Memory B cell (primary cell): ENCODE results near the gene PALD1.

ENCODE experiments used
- ATAC-seq: fragments of 150-1000 bp; cut with Tn5 transposase; 2 replicates; pipeline ENCODE4 v1.10.0; 2021; ENCODE audit warnings: low read depth, mild to moderate bottlenecking, moderate library complexity
- DNase-seq, 2 donors: peaks; one replicate each; pipeline ENCODE4 v3.0.0; 2022; ENCODE audit warnings: low spot score in 2 of 2
- H3K27ac Mint-ChIP-seq: one replicate; pipeline ENCODE4 v1.8.0; 2022; ENCODE audit warnings: mild to moderate bottlenecking, moderate library complexity, mixed read lengths
- H3K27me3 Mint-ChIP-seq: one replicate; pipeline ENCODE4 v1.8.0; 2022; ENCODE audit warnings: mixed read lengths
- H3K36me3 Mint-ChIP-seq: one replicate; pipeline ENCODE4 v1.8.0; 2022; ENCODE audit warnings: mild to moderate bottlenecking, mixed read lengths
- H3K4me1 Mint-ChIP-seq: one replicate; pipeline ENCODE4 v1.8.0; 2022; ENCODE audit warnings: mixed read lengths
- H3K4me3 Mint-ChIP-seq: one replicate; pipeline ENCODE4 v1.8.0; 2022; ENCODE audit warnings: mild to moderate bottlenecking, moderate library complexity, mixed read lengths
- H3K9me3 Mint-ChIP-seq: one replicate; pipeline ENCODE4 v1.8.0; 2022; ENCODE audit warnings: mixed read lengths

The PALD1 gene

GRCh38 chr10:70615784-70616522, 137.4 kb downstream of the PALD1 start:
- no peak overlapping the region for H3K4me3 Mint-ChIP-seq
- H3K27ac Mint-ChIP-seq, result no peak overlapping the region
- H3K9me3 Mint-ChIP-seq, result peaks cover 10% of the 10 kb centered on the region
- DNase-seq (no peak), ATAC-seq (no peak)
- no peaks in the 10 kb centered on the region for H3K4me1 Mint-ChIP-seq
- peaks cover 4% of the 10 kb centered on the region for H3K36me3 Mint-ChIP-seq
- H3K27me3 Mint-ChIP-seq, result peaks cover 14% of the 10 kb centered on the region

GRCh38 chr10:70616761-70617160, 138.2 kb downstream of the PALD1 start:
- DNase-seq (no peak), ATAC-seq (no peak)
- Mint-ChIP-seq H3K4me1 (no peaks in the 10 kb centered on the region), H3K9me3 (peaks cover 11% of the 10 kb centered on the region), H3K36me3 (peaks cover 4% of the 10 kb centered on the region), H3K27ac (no peak overlapping the region), H3K27me3 (peaks cover 14% of the 10 kb centered on the region), H3K4me3 (no peak overlapping the region)
